NCI-H1092 treated with DMSO at 0.1 percent for 48 hours (cell line): ENCODE data around the gene KMT2C.
"Not testable (repeated sequence)": the region's sequence is repeated elsewhere in the genome, so short reads cannot be mapped to it uniquely, and the experiment has no call there.

ENCODE experiments used
- DNase-seq: peaks from one replicate; lab custom pipeline; 2025; lab: John Stamatoyannopoulos, UW

Gene KMT2C

GRCh38 chr7:152435384-152436110 lies at the start of gene KMT2C:
TSS of gene KMT2C (minus strand) at chr7:152436003. CDS start at chr7:152435786, 217 bp downstream.
- DNase-seq, result peak; percentile 64

GRCh38 chr7:152481082-152481481 lies 45.3 kb upstream of the KMT2C start:
- no peak for DNase-seq

GRCh38 chr7:152480664-152481063 lies 44.9 kb upstream of the KMT2C start:
- no peak for DNase-seq

- no peak for DNase-seq
Observed at GRCh38 chr7:152479595-152479994, 43.8 kb upstream of the KMT2C start.

- DNase-seq, result no peak
Observed at GRCh38 chr7:152478140-152478539, 42.3 kb upstream of the KMT2C start.

- no peak for DNase-seq
Observed at GRCh38 chr7:152477079-152477478, 41.3 kb upstream of the KMT2C start.

- no peak for DNase-seq
Observed at GRCh38 chr7:152476551-152476950, 40.7 kb upstream of the KMT2C start.

- DNase-seq, result not testable (repeated sequence)
Observed at GRCh38 chr7:152471023-152471620, 35.3 kb upstream of the KMT2C start.

- DNase-seq, result not testable (repeated sequence)
Observed at GRCh38 chr7:152470251-152471022, 34.6 kb upstream of the KMT2C start.

- not testable (repeated sequence) for DNase-seq
Observed at GRCh38 chr7:152469576-152469975, 33.8 kb upstream of the KMT2C start.

GRCh38 chr7:152467225-152467624 lies 31.4 kb upstream of the KMT2C start:
- no peak for DNase-seq

- no peak for DNase-seq
Observed at GRCh38 chr7:152465119-152465387, 29.2 kb upstream of the KMT2C start.

GRCh38 chr7:152464312-152465118 lies 28.7 kb upstream of the KMT2C start:
- DNase-seq, result peak; percentile 79

GRCh38 chr7:152463709-152464311 lies 28.0 kb upstream of the KMT2C start:
- peak; percentile 99 for DNase-seq

- peak; percentile 93 for DNase-seq
Observed at GRCh38 chr7:152462995-152463708, 27.3 kb upstream of the KMT2C start.

- peak; percentile 93 for DNase-seq
Observed at GRCh38 chr7:152459724-152460251, 24.0 kb upstream of the KMT2C start.

- no peak for DNase-seq
Observed at GRCh38 chr7:152451356-152451755, 15.6 kb upstream of the KMT2C start.

GRCh38 chr7:152445386-152446008 lies 9.7 kb upstream of the KMT2C start:
- DNase-seq, result not testable (repeated sequence)

- no peak for DNase-seq
Observed at GRCh38 chr7:152443586-152443985, 7.8 kb upstream of the KMT2C start.

GRCh38 chr7:152442330-152442835 lies 6.6 kb upstream of the KMT2C start:
- no peak for DNase-seq
